HG02870 (cell line): ENCODE data around the gene GHSR.

Experiments
- ATAC-seq: cut with Tn5 transposase; IDR thresholded peaks from one replicate; pipeline ENCODE4 v1.9.1; 2021; ENCODE audit warnings: mild to moderate bottlenecking, moderate library complexity; ENCODE audit not compliant: unreplicated experiment

Gene GHSR

GRCh38 chr3:172438186-172438585 lies 10.1 kb downstream of the GHSR start:
- ATAC-seq = no peak

- no peak for ATAC-seq
Observed at GRCh38 chr3:172437713-172438112, 10.5 kb downstream of the GHSR start.

GRCh38 chr3:172415323-172415722 lies 32.9 kb downstream of the GHSR start:
- no peak for ATAC-seq

- no peak for ATAC-seq
Observed at GRCh38 chr3:172411478-172411947, 36.7 kb downstream of the GHSR start.

- no peak for ATAC-seq
Observed at GRCh38 chr3:172410702-172411477, 37.4 kb downstream of the GHSR start.

GRCh38 chr3:172407872-172408271 lies 40.4 kb downstream of the GHSR start:
- no peak for ATAC-seq

GRCh38 chr3:172405914-172406313 lies 42.3 kb downstream of the GHSR start:
- ATAC-seq = no peak

- no peak for ATAC-seq
Observed at GRCh38 chr3:172404237-172404962, 43.9 kb downstream of the GHSR start.

- no peak for ATAC-seq
Observed at GRCh38 chr3:172402892-172403643, 45.2 kb downstream of the GHSR start.

- ATAC-seq = no peak
Observed at GRCh38 chr3:172402090-172402489, 46.2 kb downstream of the GHSR start.

- no peak for ATAC-seq
Observed at GRCh38 chr3:172398484-172398883, 49.8 kb downstream of the GHSR start.

GRCh38 chr3:172397716-172398405 lies 50.4 kb downstream of the GHSR start:
- no peak for ATAC-seq

- no peak for ATAC-seq
Observed at GRCh38 chr3:172396400-172396799, 51.9 kb downstream of the GHSR start.

- no peak for ATAC-seq
Observed at GRCh38 chr3:172394692-172395091, 53.6 kb downstream of the GHSR start.
